ENCODE data around the gene SOX1.

Gene SOX1

DNA sequence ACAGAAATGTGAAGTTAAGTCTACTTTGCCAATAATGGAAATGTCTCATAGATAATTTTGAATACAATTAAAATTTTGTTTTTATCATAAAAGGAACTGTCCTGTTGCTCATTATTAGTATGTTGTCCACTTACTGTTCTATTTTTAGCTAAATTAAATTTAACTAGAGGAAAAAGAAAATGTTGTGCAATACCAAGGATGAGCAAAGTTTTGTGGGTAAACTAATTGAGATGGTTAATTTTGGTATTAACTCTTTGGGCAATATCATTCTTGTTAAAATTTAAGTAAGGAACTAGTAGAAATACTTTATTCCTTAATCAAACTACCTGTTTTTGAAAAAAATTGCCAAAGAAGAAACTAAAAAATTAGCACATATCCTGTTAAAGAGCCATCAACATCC, 43.5 kb downstream of the SOX1 start:
- no peak for DNase-seq

GRCh38 chr13:112111239-112111857, 44.4 kb downstream of the SOX1 start:
- DNase-seq, result no peak

DNA sequence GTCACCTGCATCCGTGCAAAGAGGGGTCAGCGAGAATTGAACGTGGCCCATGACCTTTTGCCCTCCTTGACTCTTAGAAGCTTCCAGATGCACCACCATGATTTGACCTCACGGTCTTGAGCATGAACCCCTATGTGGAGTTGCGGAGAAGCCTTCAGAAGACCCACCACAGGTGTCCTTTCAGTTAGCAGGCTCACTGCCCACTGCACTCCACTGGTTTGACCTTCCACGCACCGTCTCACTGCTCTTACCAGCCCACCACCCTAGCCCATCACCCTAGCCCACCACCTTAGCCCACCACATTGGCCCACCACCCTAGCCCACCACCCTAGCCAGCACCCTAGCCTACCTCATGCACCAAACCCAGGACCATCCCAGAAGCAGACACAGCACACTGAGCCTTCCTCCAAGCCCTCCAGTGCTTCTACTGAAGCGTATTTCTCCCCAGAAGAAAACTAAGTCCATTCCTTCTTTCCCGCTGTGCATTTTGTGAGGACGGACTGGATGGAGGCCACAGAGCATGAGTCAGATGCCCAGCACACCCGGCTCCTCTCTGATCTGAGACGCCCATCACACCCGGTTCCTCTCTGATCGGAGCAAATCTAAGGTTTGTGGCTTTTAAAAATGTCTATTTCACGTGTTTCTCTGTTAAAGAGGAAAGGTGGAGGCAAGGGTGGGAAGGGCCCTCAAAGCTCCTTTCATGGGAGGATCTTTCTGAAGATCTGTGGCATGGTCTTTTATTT, 45.8 kb downstream of the SOX1 start:
- DNase-seq, result no peak

- no peak for DNase-seq
Observed at GRCh38 chr13:112113348-112113747, 46.4 kb downstream of the SOX1 start.

DNA sequence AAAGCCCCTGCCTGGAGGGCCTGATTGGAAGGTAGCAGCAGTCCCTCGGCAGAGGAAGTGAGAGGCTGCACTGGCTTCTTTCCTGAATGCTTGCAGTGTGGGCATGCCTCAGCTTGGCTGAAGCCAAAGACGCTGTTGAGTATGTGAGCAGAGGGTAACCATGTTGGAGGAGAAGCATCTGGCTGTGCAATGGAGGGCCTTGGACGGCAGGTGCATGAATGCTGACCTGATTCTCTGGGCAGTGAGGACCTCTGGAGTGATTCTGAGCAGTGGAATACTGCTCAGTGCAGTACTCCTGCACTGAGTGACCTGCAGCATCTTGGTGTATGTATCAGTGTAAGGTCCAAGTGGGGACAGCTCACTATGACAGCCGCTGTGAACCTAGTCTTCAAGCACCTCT, 46.9 kb downstream of the SOX1 start:
- DNase-seq, result no peak

DNA sequence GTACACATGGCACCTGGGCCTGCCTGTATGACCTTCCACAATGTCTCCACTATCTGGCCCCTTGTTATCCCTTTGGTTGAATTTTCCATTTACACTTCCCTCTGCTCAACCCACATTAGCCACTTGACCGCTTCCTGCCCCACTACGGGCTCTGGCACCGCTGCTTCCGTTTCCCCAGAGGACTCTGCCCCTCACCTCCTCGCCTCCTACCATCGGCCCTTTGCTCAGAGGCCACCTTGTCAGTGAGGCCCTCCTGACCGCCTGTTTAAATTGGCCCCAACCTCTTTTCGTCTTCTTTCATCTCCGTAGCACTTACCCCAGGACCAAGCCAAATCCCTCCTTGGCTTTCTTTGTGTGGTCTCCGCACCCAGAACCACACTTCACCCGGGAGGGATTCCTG, 47.4 kb downstream of the SOX1 start:
- no peak for DNase-seq

GRCh38 chr13:112115403-112116091, 48.6 kb downstream of the SOX1 start:
- DNase-seq, result no peak

DNA sequence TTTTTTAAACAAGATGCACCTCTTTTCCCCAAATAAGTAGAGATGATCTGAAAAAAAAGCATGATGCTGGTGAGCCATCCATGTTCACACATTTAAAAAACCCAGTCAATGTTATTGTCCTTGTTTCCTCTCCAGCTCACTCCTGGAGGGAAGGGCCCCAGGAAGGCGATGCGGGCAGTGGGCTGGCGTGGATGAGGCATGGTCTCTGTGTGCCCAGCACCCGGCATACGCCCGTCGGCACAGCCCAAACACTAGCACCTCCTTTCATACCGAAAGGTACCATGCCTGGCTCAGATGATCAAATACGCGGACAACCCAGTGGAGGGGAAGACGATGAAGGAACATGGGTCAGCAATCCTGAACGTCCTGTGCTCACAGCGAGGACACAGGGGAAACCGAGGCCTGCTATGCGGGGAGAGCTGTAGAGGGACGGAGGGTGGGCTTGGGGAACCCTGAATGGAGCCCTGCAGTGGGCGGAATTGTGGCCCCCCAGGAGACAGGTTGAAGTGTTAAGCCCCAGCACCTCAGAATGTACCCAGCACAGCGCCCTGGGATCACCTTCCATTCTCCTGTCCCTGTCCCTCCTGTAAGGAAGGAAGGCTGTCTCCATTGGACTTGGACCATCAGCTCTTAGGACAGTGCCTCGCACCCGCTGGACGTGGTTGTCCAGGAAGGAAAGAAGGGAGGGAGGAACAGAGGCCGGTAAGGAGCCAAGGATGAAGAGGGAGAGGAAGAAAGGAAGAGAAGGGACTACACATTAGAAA, 49.4 kb downstream of the SOX1 start:
- no peak for DNase-seq

DNA sequence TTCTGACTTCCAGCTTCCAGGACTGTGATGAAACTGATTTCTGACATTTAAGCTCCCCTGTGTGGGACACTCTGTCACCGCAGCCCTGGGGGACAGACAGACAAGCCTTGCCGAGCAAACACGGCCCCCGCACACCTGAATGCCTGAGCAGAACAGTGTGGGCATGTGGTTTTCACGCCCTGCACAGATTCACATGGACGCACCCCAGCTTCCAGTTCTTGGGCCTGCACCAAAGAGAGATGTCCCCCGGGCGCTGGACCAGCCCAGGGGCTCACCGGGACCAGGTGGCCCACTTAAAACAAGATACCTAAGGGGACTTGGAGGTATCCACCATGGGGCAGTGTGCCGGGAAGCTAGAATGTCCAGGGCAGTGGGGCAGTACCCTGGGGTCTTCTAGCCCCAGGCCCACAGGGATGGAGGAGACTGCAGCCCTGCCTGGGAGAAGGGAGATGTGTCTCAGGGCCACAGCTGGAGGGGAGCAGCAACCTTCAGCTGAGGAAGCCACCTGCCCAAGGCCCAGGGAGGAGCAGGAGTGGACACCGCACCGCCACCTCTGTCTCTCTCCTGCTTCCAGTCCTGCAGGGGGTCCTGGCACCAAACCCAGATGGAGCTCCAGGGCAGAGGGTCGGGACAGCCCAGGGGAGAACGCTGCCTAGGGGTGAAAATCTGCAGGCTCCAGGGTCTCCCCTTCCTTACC, 50.5 kb downstream of the SOX1 start:
- no peak for DNase-seq

DNA sequence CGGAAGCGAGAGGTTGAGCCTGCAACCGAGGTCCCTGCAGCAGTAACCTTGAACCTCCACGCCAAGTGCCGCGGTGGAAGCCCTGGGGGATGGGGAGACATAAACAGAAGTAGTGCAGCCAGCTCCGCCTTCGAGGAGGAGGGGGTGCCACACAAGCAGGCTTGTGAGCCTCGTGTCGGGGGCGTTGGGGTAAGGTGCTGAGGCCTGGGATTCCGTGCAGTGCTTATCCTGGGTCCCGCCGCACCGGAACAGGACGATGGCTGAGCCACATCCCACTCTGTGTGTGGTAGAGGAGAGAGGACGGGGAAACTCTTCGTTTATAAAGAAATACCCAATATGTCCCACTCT, 51.0 kb downstream of the SOX1 start:
- DNase-seq, result no peak

- DNase-seq, result no peak
Observed at GRCh38 chr13:112118451-112119064, 51.6 kb downstream of the SOX1 start.

- DNase-seq, result no peak
Observed at GRCh38 chr13:112119192-112120030, 52.5 kb downstream of the SOX1 start.

GRCh38 chr13:112120031-112120373, 53.1 kb downstream of the SOX1 start:
- no peak for DNase-seq
